Stimulated activated CD8-positive, alpha-beta memory T cell treated with anti-CD3 and anti-CD28 coated beads, Interleukin-7, amount 100 ng/mL, for 1 hour (primary cell): Measurements from ENCODE around the gene DAGLA.
"Not testable (repeated sequence)": the region's sequence is repeated elsewhere in the genome, so short reads cannot be mapped to it uniquely, and the experiment has no call there.

Experiments
- DNase-seq, 2 donors: peaks; one replicate each; pipeline ENCODE4 v3.0.0-alpha.2; 2020; ENCODE audit warnings: low read depth in 2 of 2

The DAGLA gene

DNA sequence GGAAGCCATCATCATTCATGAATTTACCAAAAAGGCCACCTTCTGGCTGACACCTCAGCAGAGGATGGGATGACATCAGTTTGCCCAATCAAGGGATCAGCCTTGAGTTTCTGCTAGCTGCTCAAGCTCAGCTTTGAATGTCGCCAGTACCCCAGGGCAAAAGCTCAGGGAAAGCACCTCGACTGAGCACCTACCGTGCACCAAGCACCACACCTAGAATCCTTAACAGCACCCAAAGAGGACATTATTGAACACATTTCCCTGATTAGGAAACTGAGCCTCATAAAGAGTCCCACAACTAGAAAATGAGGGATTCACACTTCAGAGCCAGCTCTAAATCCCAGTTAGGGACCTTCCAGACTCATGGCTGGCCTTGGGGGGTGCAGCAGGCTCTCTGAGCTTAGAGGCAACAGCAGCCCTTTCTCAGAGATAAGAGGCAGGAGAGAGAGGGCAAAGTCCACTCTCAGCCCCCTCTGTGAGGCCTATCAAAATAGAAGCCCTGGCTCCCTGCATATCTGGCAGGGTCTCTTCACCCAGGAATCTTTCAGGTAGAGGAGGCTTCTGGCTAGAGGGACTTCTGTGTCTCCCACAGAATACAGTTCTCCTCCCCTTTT is 13.4 kb upstream of the DAGLA start:
- DNase-seq, result no peak

DNA sequence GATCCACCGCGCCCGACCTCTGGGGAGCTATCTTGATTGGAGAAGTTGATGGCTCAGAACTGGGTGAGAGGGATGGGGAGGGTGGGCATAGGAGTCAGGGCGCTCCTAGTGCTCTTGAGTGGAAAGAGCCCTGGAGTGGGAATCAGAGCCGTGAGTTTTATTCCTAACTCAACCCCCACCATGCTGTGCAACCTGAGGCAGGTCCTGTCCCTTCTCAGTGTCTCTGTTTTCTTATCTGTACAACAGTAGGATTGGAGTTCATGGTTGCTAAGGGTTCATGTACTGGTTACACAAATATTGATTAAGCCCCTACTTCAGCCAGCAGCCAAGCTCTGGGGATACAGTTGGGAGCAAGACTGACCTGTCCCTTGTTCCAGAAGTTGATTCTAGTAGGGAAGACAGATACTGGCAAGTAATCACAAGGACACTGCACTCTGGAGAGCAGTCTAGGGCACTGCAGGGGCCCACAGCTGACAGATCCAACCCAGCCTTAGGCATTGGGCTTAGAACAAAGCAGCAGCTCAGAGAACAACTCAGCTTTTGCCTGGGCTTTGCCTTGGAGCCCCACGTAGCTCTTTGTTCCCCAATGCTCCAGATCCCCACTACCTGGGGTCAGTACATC is 12.4 kb upstream of the DAGLA start:
- DNase-seq, result no peak

DNA sequence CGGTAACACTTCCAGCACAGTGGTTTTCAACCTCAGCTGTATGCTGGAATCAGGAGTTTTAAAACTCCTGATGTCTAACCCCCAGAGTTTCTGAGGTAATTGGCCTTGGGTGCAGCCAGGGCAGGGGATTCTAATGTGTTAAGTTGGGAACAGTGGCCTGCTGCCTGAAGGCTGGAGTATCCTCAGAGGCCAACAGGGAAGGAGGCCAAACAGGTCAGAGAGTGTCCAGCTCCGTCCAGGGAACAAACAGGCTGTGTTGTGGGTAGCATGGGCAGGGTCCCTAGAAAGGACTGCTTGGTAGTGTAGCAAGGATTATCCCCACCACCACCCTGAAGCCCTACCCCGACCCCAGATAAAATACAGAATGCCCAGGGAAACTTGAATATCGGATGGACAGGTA is 10.8 kb upstream of the DAGLA start:
- DNase-seq, result no peak

DNA sequence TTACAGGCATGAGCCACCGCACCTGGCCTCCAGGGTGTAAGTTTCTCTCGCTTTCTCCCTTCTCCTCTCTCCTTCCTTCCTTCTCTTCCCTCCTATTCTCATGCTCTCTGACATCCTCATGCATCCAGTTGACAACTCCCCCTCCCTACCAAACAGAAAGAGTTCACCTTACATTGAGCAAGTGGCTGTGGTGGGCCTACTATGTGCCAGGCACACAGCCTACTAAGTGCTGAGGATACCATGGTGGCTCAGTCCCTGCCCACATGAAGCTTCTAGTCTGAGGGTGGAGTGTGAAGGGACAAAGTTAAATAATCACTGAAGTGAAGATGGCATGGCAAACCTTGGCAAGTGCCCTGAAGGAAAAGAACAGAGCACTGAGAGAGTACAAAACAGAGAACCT is 9.6 kb upstream of the DAGLA start:
- no peak for DNase-seq

DNA sequence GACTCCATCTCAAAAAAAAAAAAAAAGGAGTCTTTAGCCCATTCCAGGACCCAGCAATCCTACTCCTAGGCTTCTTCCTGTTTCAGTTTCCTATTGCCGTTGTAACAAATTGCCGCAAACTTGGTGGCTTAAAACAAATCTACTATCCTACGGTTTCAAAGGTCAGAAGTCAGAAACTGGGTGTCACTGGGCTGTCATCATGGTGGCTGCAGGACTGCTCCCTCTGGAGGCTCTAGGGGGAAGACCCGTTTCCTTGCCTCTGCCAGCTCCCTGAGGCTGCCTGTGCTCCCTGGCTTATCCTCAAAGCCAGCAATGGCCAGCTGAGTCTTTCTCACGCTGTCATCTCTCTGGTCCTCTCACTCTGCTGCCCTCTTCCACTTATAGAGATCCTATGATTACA is 8.7 kb upstream of the DAGLA start:
- no peak for DNase-seq

DNA sequence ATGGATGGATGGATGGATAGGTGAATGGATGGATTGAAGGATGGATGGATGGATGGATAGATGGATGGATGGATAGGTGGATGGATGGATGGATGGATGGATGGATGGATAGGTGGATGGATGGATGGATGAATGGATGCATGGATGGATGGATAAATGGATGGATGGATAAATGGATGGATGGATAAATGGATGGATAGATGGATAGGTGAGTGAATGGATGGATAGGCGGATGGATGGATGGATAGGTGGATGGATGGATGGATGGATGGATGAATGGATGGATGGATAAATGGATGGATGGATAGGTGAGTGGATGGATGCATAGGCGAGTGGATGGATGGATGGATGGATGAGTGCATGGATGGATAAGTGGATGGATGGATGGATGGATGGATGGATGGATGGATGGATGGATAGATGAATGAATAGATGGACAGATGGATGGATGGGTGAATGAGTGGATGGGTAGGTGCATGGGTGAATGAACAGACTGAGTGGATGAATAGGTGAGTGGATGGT is 6.2 kb upstream of the DAGLA start:
- DNase-seq, result not testable (repeated sequence)

DNA sequence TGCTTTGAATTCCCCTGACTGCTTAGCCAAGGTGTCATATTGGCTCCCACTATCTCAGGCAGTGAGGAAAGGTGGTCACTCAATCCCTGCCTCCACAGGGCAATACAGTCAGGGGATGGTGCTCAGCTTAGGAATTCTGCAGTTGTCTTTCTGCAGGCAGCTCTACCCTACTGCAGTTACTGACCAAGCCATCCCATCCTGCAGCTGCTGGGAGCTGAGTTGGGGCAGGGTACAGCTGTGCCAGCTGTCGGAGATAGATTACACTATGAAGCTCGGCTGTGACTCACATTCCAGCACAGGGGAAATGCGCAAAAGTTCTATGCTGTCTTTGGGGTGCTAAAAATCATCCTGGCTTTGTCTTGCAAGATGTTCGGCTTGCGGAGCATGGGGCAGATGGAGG is 4.4 kb upstream of the DAGLA start:
- DNase-seq, result no peak

DNA sequence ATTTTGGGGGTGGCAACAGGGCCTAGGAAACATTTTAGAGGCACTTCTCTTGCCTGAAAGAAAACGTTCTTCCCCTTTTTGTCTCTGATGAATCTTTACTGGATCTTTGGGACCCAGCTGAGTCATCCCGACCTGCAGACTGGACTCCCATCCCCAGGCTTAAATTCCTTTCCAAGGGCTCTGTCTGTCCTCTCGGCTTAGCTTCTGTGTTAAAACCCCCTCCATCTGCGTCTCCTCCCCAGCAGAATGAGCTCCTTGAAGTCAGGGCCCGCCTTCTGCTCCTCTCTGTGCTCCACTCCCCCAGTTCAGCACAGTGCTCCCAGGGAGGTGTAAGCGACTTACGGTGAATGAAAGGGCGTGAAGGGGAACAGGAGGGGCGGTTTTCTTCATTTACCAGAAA is 895 bp upstream of the DAGLA start:
- DNase-seq, result no peak

DNA sequence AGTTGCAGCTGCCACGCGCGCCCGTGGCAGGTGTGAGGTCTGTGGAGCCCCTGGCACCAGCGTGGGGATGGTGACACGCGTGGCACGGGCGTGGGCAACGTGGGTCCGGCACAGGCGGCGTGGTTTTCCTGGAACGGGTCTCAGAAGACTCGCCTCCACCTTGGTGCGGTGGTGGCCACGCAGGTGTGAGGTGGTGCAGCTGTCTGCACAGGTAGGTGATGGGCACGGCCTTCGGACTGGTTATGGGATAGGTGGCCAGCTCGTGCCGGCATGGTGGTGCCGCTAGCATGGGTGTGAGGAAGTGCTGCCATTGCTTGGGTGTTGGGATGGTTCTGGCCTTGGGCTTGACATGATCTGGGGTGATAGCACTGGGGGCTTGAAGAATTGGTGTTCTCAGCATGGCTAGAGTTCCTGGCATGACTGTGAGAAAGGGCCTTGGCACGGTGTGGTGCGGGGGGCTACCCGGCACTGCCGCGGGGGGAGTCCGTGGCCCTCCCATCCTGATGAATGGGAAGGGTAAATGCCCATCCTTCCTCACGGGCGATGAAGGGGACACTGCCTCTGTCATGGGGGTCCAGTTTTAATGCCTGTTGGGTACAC is 531 bp downstream of the DAGLA start:
- DNase-seq, result no peak

DNA sequence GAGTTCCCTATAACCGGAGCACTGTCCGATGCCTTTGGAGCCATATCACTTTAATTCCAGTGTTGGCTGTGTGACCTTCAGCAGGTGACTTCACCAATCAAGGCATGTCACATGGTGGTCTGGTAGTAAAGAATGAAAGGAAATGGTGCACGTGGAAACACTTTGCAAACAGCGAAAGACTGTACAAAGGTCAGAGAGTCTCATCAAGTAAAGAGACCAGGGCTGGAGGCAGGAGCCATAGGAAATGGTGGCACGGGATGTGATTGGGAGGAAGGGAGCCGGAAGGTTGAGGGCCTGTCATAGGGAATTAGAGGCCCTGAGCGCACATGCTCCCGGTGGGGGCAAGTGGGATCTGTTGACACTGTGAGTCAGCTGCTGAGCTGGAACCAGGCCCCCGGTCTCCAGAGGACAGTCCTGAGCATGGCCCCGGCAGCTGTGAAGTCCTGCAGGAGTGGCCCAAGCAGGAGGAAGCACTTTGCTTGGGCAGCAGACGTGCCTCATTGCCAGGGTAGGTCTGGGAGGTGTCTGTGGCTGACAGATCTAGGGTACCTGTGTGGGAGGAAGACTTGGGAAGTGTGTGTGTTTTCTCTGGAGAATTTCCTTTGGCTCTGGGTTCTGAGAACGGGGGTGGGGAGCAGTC is 2.0 kb downstream of the DAGLA start:
- no peak for DNase-seq

DNA sequence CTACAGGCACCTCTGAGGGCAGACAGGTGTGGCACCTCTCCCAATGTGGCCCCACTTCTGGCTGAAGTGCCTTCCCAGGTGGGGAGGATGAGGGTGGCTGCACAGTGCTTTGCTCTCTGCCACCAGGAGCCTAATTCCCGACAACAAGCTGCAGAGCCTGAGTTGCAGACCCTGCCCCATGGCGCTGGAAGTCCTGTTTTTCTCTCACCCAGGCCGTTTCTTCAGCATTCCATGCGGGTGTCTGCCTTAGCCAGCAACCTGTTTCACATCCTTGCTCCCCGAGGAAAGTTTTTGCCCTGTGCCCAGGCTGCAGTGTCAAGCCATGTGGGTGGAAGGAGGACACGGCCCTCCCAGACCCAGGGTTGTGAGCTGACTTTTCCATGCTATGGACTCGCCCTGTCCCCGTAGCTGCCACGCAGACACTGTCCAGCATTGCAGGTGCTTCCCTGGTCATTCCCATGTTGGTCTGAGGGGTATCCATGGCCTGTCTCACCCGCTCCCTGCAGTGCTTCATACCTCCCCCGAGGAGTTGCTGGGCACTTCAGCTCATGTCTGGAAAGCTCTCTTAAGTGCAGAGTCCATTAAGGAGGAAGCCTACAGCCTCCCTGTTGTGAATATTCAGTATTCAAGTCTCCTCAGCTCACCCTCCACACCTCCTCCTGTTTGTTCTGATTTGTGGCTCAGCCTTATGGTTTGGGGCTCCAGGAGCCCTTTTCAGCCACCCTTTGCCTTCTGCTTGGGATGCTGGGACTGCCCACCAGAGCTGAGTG is 2.9 kb downstream of the DAGLA start:
- DNase-seq, result no peak

DNA sequence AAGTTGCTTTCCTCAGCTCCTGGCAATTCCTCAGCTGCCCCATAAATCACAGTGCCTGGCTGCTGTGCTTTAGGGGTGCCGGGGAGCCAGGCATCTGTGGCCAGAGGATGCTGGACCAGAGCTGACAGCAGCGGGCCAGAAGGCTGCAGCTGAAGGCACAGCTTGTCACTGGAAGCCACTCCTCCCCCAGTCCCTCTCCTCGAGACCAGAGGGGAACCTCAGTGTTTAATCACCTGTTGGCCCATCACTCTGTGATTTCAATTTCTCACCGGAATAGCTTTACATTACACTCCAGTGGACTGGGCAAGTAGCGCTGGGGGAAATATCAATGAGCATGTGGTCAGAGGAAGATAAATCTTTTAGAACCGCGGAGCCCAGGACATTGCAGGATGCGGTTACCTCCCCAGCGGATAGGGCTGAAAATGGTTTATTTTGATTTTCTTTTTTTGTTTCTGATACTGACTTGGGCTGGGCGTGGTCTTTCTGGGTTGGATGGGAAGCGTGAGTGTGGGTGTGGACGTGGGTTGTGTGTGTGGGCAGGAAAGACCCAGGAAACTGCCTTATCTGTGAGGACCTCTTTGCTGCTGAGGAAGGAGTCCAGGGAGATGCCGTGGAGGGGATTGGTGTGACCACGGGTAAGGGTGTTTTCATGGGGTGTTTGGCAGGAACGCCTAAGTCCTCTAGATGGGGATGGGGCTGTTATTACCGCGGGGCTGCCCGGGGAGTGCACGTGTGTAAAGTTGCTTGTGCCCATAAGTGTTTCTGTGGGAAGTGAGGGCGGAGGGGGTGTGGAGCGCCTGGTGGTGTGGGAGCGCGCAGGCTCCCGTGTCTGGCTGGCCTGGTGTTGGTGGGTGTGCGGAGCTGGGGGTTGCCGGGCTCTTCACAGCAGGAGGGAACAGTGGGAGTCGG is 4.0 kb downstream of the DAGLA start:
- no peak for DNase-seq

DNA sequence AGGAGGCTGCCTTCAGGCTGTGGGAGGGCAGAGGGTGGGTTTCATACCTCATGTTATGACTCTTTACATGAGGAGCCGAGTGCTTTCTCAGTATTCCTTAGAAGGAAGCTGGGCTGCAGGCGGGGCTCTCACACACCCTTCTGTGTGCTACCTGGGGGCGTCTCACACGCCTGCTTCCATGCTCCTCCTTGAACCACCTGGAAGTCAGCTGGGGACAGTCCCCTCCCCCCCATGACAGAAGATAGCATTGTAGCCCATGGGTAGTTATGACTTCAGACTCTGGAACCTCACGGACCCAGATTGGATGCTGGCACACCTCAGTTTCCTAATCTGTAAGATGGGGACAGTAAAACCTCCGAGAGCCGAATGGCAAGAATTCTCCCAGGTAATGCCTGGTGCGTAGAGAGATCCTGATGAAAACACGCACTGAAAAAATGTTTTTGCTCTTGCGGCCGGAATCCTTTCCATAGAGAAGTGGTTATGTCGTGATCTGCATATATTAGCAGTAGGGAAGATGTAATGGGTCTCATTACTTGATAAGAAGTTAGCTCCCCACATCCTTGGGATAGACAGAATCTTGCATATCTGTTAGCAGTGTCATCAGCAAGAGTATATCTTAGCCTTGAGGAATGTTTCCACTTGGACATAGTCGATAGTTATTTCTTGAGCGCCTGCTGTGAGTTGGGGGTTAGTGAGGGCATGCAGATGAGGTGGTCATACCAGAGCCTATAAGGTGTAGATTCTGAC is 4.9 kb downstream of the DAGLA start:
- DNase-seq, result no peak

DNA sequence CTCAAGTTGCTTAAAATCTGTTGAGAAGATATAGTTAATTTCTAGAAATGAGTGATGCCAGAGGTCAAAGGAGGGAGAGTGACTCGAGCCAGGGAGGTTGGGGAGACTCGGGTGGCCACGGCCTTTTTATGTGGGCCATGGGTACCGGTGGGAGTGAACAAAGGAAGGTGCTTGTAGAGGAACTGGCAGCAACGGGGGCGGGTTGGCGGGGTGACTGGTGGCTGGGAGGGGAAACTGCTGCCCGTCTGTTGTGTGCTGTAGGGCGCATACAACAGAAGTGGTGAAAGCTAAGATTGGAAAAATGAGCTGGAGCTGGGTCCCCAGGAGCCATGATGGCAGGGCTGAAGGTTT is 5.4 kb downstream of the DAGLA start:
- no peak for DNase-seq

DNA sequence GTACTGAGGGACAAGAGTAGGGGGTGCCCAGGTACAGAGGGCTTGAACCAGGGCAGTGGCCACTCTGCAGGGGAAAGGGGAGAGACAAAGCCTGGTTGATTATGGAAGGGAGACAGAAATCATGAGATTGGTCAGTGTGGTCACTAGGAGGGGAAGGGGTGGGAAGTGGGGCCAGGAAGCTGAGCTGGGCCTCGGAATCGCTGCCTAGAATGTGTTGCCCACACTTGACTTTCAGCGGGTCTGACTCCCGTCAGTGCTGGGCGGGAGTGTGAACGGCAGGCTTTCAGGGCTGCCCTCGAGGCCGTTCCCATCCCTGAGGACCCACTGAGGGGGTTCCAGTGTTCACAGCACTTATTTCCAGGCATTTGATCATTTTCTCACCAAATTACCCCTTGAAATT is 5.9 kb downstream of the DAGLA start:
- DNase-seq, result no peak

DNA sequence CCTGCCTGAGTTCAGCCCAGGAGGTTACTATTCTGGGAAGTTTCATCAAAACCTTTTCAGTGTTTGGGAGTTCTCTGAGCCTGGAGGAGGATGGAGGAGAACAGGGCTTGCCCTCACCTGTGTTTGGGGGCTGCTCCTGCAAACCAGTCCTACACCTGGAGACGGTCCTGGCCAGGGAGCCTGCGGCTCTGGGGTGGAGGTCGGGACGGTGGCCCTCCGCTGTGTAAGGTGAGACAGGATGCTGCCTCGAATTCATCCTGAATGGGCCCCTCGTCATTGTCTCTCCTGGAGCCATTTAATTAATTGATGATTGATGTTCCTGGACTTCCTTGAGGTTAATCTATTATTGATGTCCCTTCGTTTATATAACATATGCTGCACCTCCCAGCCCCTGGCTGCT is 6.3 kb downstream of the DAGLA start:
- DNase-seq, result no peak

DNA sequence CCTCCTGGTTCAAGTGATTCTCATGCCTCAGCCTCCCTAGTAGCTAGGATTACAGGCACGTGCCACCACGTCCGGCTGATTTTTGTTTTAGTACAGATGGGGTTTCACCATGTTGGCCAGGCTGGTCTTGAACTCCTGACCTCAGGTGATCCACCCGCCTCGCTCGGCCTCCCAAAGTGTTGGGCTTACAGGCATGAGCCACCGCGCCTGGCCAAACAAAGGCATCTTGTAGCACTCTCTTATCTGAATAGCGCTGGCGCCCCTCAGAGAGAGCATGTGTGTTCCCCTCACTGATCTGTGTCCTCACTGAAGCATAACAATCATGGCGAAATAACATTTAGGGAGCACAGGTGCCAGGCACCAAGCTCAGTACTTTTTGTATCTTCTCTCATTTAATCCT is 7.2 kb downstream of the DAGLA start:
- DNase-seq, result no peak

DNA sequence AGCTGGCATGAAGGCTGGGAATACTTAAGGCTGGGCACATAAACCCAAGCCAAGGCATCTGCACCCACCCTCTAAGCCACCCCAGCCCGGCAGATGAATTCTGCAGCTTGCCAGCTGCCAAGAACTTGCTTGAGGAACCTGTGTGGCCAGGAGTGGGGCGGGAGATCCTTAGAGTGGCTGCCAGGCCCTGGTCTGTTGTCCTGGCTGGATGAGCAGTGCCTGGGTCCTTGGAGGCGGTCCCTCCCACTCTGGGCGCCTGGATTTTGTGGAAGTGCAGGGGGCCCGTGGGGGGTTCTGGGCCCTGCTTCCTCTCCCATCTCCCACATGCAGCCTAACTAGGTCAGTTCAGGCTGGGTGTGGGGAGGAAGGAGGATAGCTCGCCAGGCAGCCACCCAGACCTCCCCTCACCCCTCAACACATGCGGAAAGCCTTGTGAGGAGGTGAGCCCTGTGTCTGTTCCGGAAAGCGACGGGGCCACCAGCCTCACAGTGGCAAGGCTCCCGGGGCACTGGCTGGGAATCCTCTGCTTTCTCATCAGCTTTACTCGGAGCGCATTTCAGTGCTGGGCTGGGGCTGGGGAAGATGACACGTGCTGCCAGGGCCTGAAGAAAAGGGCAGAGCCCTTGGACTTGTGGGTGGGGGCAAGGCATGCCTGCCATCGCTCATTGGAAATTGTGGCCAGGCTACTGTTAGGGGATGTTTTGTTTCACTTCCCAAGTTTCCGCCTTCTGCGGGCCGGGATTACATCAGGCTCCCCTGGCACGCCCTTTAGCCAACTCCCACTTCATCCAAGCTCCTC is 8.4 kb downstream of the DAGLA start:
- DNase-seq, result no peak

DNA sequence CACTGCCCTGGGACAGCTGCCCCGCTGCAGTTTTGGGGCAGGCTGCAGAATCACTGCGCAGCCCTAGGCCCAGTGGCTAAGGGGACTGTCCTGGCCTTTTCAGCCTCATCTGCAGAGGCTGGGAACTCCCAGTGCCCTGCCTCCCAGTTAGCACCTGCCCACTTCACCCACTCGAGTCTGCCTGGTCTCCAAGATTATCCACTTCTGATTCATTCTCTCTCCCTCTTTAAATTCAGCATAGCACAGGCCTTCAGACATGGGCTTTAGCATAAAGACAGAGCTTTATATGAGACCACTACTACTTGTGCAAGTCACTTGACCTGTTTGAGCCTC is 8.9 kb downstream of the DAGLA start:
- no peak for DNase-seq
